ENCODE data around the gene SUMO2.
"Not testable (repeated sequence)": the region's sequence is repeated elsewhere in the genome, so short reads cannot be mapped to it uniquely, and the experiment has no call there.

The SUMO2 gene

DNA sequence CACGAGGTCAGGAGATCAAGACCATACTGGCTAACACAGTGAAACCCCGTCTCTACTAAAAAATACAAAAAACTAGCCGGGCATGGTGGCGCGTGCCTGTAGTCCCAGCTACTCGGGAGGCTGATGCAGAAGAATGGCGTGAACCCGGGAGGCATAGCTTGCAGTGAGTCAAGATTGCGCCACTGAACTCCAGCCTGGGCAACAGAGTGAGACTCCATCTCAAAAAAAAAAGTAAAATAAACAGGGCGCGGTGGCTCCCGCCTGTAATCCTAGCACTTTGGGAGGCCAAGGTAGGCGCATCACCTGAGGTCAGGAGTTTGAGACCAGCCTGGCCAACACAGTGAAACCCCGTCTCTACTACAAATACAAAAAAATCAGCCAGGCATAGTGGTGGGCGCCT lies 18.2 kb downstream of the SUMO2 start:
- not testable (repeated sequence) for H3K23ac ChIP-seq (ENCODE audit: low read depth, low read length, poor library complexity); H3K4ac ChIP-seq (ENCODE audit: low read length); H3K9me3 ChIP-seq (replicated peaks in 1 of 2; ENCODE audit: control insufficient read depth in 2 of 2, insufficient read depth in 1 of 2, low read depth in 1 of 2, low read length in 2 of 2); H3K18ac ChIP-seq (ENCODE audit: low read length); H3K27me3 ChIP-seq (ENCODE audit: control insufficient read depth in 3 of 3, insufficient read depth in 3 of 3, low read depth in 1 of 3, low read length in 3 of 3); H2BK15ac ChIP-seq (ENCODE audit: low read length); H4K8ac ChIP-seq (ENCODE audit: low read depth, low read length); H2BK5ac ChIP-seq (ENCODE audit: low read length); H3K4me2 ChIP-seq (ENCODE audit: insufficient read depth, low read length, poor library complexity, severe bottlenecking); H2BK120ac ChIP-seq (ENCODE audit: low read depth, low read length); H3K9ac ChIP-seq (ENCODE audit: low read depth, low read length, poor library complexity); H3K4me1 ChIP-seq (ENCODE audit: control insufficient read depth in 2 of 2, insufficient read depth in 1 of 2, low read depth in 1 of 2, low read length in 2 of 2); H3K14ac ChIP-seq (ENCODE audit: low read length); H3K79me1 ChIP-seq (ENCODE audit: low read depth, low read length); H4K91ac ChIP-seq (ENCODE audit: low read depth, low read length, poor library complexity); H3K27ac ChIP-seq (replicated peaks; ENCODE audit: low read length); H2BK12ac ChIP-seq (ENCODE audit: low read length); H2AK5ac ChIP-seq (ENCODE audit: low read depth, low read length); DNase-seq (ENCODE audit: low spot score); H3K4me3 ChIP-seq (ENCODE audit: low read length in 2 of 2); H2AFZ ChIP-seq (ENCODE audit: low read length)
- no CpG with 5 or more reads among the region's 15 CpGs for WGBS, 2 donors (ENCODE audit: extremely low coverage in 2 of 2, insufficient read length in 2 of 2, insufficient replicate concordance in 1 of 2)
- H3K36me3 ChIP-seq (replicated peaks in 1 of 2; ENCODE audit: control insufficient read depth in 2 of 2, insufficient read depth in 2 of 2, low read length in 2 of 2): peaks cover 15 to 80% of the 10 kb centered on the region in 2 donors

DNA sequence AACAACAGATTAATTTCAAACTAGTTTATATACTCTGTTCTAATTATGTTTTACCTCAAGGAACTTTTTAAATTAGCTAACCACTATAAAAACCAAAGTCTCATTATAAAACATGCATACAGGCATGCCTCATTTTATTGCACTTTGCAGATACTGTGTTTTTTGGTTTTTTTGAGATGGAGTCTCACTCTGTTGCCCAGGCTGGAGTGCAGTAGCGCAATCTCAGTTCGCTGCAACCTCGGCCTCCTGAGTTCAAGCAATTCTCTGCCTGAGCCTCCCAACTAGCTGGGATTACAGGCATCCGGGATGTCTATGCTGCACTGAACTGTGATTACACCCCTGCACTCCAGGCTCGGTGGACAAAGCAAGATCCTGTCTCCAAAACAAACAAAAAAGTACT lies 19.7 kb downstream of the SUMO2 start:
- no peaks in the 10 kb centered on the region for H3K4me1 ChIP-seq (ENCODE audit: control insufficient read depth in 2 of 2, insufficient read depth in 1 of 2, low read depth in 1 of 2, low read length in 2 of 2)
- H3K36me3 ChIP-seq (replicated peaks in 1 of 2; ENCODE audit: control insufficient read depth in 2 of 2, insufficient read depth in 2 of 2, low read length in 2 of 2): peaks cover 10 to 78% of the 10 kb centered on the region in 2 donors
- H2BK12ac ChIP-seq (ENCODE audit: low read length): no peak overlapping the region
- WGBS, 2 donors (ENCODE audit: extremely low coverage in 2 of 2, insufficient read length in 2 of 2, insufficient replicate concordance in 1 of 2): no CpG with 5 or more reads among the region's 5 CpGs
- H2BK120ac ChIP-seq (ENCODE audit: low read depth, low read length): no peak overlapping the region
- H2BK5ac ChIP-seq (ENCODE audit: low read length): no peak overlapping the region
- H3K4me2 ChIP-seq (ENCODE audit: insufficient read depth, low read length, poor library complexity, severe bottlenecking): no peak overlapping the region
- H2BK15ac ChIP-seq (ENCODE audit: low read length): no peak overlapping the region
- H2AK5ac ChIP-seq (ENCODE audit: low read depth, low read length): no peak overlapping the region
- H3K9me3 ChIP-seq (replicated peaks in 1 of 2; ENCODE audit: control insufficient read depth in 2 of 2, insufficient read depth in 1 of 2, low read depth in 1 of 2, low read length in 2 of 2): no peaks in the 10 kb centered on the region
- H2AFZ ChIP-seq (ENCODE audit: low read length): no peak overlapping the region
- H4K8ac ChIP-seq (ENCODE audit: low read depth, low read length): no peak overlapping the region
- no peak overlapping the region for H3K9ac ChIP-seq (ENCODE audit: low read depth, low read length, poor library complexity)
- H3K18ac ChIP-seq (ENCODE audit: low read length): no peak overlapping the region
- H3K14ac ChIP-seq (ENCODE audit: low read length): no peak overlapping the region
- H3K4ac ChIP-seq (ENCODE audit: low read length): no peak overlapping the region
- H4K91ac ChIP-seq (ENCODE audit: low read depth, low read length, poor library complexity): no peak overlapping the region
- H3K4me3 ChIP-seq (ENCODE audit: low read length in 2 of 2): no peak overlapping the region
- no peak overlapping the region for H3K23ac ChIP-seq (ENCODE audit: low read depth, low read length, poor library complexity)
- no peaks in the 10 kb centered on the region for H3K27me3 ChIP-seq (ENCODE audit: control insufficient read depth in 3 of 3, insufficient read depth in 3 of 3, low read depth in 1 of 3, low read length in 3 of 3)
- DNase-seq (ENCODE audit: low spot score): no peak
- H3K79me1 ChIP-seq (ENCODE audit: low read depth, low read length): no peaks in the 10 kb centered on the region
- H3K27ac ChIP-seq (replicated peaks; ENCODE audit: low read length): no peak overlapping the region

DNA sequence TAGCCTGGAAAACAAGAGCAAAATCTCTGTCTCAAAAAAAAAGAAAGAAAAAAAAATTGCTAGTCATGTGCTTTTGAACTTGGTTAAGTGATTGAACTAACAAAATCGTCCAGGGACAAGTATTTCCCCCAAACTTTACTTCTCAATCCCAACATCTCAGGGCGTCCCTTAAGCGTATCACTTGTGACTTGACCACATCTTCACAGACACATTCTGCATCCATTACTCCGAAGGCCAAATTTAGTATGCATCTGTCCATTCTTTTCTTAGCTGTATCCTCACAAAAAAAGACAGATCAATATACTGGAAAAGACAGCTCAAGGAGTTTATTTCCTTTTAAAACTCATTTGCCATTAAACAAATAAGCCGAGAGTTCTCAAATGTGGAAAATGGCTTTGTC lies 22.5 kb downstream of the SUMO2 start:
- Histone ChIP-seq H2BK15ac (ENCODE audit: low read length) (no peak overlapping the region), H2BK12ac (ENCODE audit: low read length) (no peak overlapping the region), H2BK5ac (ENCODE audit: low read length) (no peak overlapping the region), H3K14ac (ENCODE audit: low read length) (no peak overlapping the region), H3K79me1 (ENCODE audit: low read depth, low read length) (no peaks in the 10 kb centered on the region), H2AFZ (ENCODE audit: low read length) (no peak overlapping the region), H3K18ac (ENCODE audit: low read length) (no peak overlapping the region), H3K23ac (ENCODE audit: low read depth, low read length, poor library complexity) (no peak overlapping the region), H3K9me3 (replicated peaks in 1 of 2; ENCODE audit: control insufficient read depth in 2 of 2, insufficient read depth in 1 of 2, low read depth in 1 of 2, low read length in 2 of 2) (no peaks in the 10 kb centered on the region), H3K36me3 (replicated peaks in 1 of 2; ENCODE audit: control insufficient read depth in 2 of 2, insufficient read depth in 2 of 2, low read length in 2 of 2) (peaks cover 3 to 60% of the 10 kb centered on the region in 2 donors), H3K4me1 (ENCODE audit: control insufficient read depth in 2 of 2, insufficient read depth in 1 of 2, low read depth in 1 of 2, low read length in 2 of 2) (peaks cover 0 to 1% of the 10 kb centered on the region in 2 donors), H2AK5ac (ENCODE audit: low read depth, low read length) (no peak overlapping the region), H4K91ac (ENCODE audit: low read depth, low read length, poor library complexity) (no peak overlapping the region), H3K9ac (ENCODE audit: low read depth, low read length, poor library complexity) (no peak overlapping the region), H3K4me3 (ENCODE audit: low read length in 2 of 2) (no peak overlapping the region), H3K4ac (ENCODE audit: low read length) (no peak overlapping the region), H4K8ac (ENCODE audit: low read depth, low read length) (no peak overlapping the region), H3K27ac (replicated peaks; ENCODE audit: low read length) (no peak overlapping the region), H3K27me3 (ENCODE audit: control insufficient read depth in 3 of 3, insufficient read depth in 3 of 3, low read depth in 1 of 3, low read length in 3 of 3) (no peaks in the 10 kb centered on the region), H3K4me2 (ENCODE audit: insufficient read depth, low read length, poor library complexity, severe bottlenecking) (no peak overlapping the region), H2BK120ac (ENCODE audit: low read depth, low read length) (no peak overlapping the region)
- no CpG with 5 or more reads among the region's 5 CpGs for WGBS, 2 donors (ENCODE audit: extremely low coverage in 2 of 2, insufficient read length in 2 of 2, insufficient replicate concordance in 1 of 2)
- DNase-seq (ENCODE audit: low spot score): no peak

DNA sequence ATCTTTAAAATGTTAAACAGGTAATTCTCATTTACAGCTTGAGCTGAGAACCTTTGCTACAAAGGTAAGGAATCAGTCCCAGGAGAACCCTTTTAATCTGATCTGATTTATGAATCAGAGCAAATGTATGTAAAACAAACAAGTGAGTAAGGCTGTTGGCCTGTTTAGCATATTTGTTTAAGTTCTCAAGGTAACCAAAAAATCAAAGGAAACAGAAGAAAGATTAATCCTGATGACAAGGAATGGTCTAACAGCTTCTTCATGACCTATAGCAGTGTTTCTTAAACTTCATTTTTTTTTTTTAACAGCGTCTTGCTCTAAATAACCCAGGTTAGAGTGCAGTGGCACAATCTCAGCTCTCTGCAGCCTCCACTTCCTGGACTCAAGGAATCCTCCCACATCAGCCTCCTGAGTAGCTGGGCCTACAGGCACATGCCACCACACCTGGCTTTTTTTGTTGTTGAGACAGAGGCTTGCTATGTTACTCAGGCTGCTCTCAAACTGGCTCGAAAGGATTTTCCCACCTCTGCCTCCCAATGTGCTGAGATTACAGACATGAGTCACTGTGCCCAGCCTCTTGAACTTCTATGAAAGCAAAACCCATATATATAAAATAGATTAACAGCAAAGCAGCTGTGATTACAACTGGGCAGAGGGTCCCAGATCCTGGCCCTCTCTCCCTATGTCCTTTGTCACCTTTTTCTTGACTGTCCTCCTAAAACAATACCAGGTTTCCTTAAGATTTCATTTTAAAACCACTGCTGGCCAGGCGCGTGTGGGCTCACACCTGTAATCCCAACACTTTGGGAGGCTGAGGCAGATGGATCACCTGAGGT lies 23.3 kb downstream of the SUMO2 start:
- Histone ChIP-seq H2BK12ac (ENCODE audit: low read length) (no peak overlapping the region), H2AFZ (ENCODE audit: low read length) (no peak overlapping the region), H3K23ac (ENCODE audit: low read depth, low read length, poor library complexity) (no peak overlapping the region), H3K4ac (ENCODE audit: low read length) (no peak overlapping the region), H4K8ac (ENCODE audit: low read depth, low read length) (no peak overlapping the region), H2BK120ac (ENCODE audit: low read depth, low read length) (no peak overlapping the region), H3K27me3 (ENCODE audit: control insufficient read depth in 3 of 3, insufficient read depth in 3 of 3, low read depth in 1 of 3, low read length in 3 of 3) (no peaks in the 10 kb centered on the region), H2AK5ac (ENCODE audit: low read depth, low read length) (no peak overlapping the region), H3K4me1 (ENCODE audit: control insufficient read depth in 2 of 2, insufficient read depth in 1 of 2, low read depth in 1 of 2, low read length in 2 of 2) (peaks cover 3 to 7% of the 10 kb centered on the region in 2 donors), H3K27ac (replicated peaks; ENCODE audit: low read length) (no peak overlapping the region), H3K9me3 (replicated peaks in 1 of 2; ENCODE audit: control insufficient read depth in 2 of 2, insufficient read depth in 1 of 2, low read depth in 1 of 2, low read length in 2 of 2) (no peaks in the 10 kb centered on the region), H4K91ac (ENCODE audit: low read depth, low read length, poor library complexity) (no peak overlapping the region), H2BK15ac (ENCODE audit: low read length) (no peak overlapping the region), H3K9ac (ENCODE audit: low read depth, low read length, poor library complexity) (no peak overlapping the region), H2BK5ac (ENCODE audit: low read length) (no peak overlapping the region), H3K4me2 (ENCODE audit: insufficient read depth, low read length, poor library complexity, severe bottlenecking) (no peak overlapping the region), H3K36me3 (replicated peaks in 1 of 2; ENCODE audit: control insufficient read depth in 2 of 2, insufficient read depth in 2 of 2, low read length in 2 of 2) (peaks cover 3 to 55% of the 10 kb centered on the region in 2 donors), H3K79me1 (ENCODE audit: low read depth, low read length) (no peaks in the 10 kb centered on the region), H3K14ac (ENCODE audit: low read length) (no peak overlapping the region), H3K4me3 (ENCODE audit: low read length in 2 of 2) (no peak overlapping the region), H3K18ac (ENCODE audit: low read length) (no peak overlapping the region)
- DNase-seq (ENCODE audit: low spot score): no peak
- no CpG with 5 or more reads among the region's 4 CpGs for WGBS, 2 donors (ENCODE audit: extremely low coverage in 2 of 2, insufficient read length in 2 of 2, insufficient replicate concordance in 1 of 2)
